GM18498 (cell line): ENCODE results near the gene SLC25A28.

Source experiments
- ATAC-seq: cut with Tn5 transposase; IDR thresholded peaks from one replicate; pipeline ENCODE4 v1.9.1; 2021; ENCODE audit warnings: mild to moderate bottlenecking, moderate library complexity; ENCODE audit not compliant: unreplicated experiment

Gene SLC25A28

DNA sequence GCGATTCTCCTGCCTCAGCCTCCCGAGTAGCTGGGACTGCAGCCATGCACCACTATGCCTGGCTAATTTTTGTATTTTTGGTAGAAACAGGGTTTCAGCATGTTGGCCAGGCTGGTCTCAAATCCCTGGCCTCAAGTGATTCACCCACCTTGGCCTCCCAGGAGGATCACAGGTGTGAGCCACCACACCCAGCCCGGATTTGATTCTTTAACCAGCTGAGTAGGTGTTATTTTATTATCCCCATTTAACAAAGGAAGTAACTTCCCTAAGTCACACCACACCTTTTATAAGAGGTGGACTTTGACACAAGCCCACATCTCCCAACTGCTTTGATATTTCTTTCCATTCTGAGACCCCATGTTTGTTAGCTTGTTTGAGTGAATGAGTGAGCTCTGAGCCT, 25.0 kb downstream of the SLC25A28 start:
- ATAC-seq = no peak

DNA sequence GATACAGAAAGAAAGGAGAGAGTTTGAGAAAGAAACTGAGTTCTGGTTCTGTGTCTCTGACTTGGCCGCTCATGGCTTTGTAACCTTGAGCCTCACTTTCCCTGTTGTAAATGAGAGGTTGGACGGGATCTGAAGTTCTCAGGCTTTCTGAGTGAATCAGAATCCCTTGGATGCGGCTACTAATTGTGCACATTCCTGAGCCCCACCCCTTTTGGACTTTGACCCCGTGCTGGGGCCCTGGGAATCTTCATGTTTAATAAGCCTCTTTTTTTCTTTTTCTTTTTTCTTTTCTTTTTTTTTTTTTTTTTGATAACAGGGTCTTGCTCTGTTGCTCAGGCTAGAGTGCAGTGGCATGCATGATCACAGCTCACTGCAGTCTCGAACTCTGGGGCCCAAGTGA, 26.9 kb downstream of the SLC25A28 start:
- no peak for ATAC-seq

DNA sequence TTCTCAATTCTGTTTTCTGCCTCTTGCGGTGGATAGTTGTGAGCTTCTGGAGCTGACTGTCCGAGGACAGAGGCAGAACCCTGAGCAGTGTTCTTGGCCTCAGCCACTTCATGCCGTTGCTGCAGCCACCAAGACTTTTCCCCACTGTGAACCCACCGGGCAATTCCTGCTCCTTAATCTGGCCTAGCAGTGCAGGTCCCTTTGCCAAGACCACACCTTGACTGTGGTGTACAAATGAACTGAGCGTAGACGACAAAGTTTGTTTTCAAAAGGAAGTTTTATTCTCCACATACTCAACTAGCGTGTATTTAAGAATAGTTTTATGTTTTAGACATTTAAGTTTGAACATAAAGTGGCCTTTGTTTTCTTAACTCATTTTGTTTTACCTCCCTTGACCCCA, 29.4 kb downstream of the SLC25A28 start:
- no peak for ATAC-seq

DNA sequence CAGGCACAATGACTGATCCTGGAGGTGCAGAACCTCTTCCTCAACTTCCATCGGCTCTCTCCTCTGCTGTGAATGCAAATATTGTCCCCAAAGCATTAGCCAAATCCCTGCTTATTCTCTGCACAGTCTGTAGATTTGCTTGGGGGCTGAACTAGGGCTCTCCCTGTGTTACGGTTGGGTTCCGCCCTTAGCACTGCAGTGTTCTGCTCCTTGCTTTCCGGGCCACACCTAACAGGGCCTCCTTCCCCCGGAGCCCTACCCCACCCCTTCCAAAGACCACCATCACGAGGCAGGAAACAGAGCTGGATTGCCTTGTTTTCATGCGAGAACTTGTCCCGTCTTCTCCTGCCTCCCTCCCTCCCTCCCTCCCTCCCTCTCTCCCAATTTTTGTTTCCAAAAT, 36.6 kb downstream of the SLC25A28 start:
- ATAC-seq = no peak

DNA sequence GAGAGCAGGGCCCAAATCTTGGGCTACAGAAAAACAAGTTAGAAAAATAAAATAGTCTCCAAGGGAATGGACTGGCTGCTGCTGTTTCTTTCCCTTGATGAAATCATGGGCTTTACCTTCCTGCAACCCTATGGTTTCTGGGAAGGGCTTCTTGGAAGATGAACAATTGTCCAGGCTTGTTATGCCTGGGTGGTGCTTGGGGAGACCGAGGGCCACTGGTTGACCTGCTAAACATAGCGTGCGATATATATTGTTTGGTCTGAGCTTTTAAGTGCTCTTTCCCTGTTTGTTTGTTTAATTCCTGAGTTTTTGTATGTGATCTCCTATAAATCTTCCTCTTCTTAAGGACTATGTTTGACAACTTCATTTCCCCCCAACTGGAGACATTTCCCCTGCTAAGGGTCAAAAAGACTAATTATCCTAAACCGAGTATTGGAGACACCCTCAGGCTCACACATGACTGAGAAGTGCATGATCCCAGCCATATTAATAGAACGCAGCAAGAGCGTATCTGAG, 37.9 kb downstream of the SLC25A28 start:
- ATAC-seq = no peak

DNA sequence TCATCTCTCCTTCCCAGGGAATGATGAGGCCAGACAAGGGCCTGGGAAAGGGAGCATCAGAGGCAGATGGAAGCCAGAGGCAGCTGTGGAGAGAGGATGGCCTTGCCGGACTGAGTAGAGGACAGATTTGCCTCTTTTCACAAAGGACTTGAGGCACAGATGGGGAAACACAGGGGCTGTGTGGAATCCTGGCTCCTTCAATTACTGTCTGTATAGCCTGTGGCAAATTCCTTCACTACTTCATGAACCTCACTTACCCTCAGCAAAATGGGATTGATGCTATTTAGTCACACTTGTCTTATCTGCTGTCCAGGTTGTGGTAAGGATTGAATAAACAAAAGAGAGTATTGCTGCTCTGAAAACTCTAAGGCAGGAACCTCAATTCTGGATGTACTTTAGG, 40.3 kb downstream of the SLC25A28 start:
- ATAC-seq = no peak

DNA sequence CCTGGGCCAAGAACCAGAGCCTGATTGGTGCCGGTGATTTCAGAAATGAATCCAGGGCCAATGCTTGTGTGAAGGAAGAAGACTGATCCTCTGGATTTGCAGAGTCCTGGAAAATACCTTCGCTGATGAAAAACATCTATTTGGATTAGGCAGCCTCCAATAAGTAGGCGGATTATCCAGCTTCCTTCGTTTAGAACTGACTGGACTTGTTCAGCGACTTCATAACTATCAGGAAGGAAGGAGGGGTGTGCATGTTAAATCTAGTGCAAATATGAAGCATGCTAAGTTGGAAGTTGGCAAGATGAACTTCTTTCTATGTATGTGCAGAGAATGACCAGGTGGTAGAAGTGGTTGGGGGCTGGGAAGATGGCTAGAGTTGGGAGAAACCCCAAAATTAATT, 46.4 kb downstream of the SLC25A28 start:
- ATAC-seq = no peak

DNA sequence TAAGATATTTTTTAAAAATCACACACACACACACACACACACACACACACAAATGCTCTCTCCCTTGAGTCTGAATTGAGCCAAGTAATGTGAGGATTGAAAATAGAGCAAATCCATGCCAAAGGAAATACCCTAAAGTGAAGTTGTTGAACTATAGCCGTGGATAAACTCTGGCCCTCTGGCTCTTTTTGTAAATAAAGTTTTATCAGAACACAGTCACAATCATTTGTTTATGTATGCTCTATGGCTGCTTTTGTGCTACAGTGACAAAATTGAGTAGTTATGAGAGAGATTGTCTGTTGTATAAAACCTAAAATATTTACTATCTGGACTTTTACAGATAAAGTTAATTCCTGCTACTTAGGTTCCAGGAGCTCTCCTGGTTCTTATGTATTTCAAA, 48.4 kb downstream of the SLC25A28 start:
- ATAC-seq = no peak

DNA sequence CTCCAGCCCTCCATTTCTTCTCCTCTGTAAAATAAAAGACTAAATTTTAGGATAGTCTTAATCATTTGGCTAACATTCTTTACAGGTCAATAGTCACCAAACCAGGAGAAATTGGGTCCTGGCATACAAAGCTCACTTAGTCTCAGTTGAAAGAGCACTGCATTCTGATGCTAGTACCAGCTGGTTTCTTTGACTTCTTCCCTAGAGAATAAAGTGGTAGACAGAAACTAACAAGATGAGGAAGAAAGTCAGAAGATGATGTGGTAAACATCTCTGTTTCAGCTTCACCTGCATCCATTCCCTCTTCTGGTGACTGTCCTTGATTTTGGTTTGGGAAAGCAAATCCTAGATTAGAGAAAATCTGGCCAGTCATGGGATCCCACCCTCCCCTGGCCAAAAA, 50.3 kb downstream of the SLC25A28 start:
- ATAC-seq = no peak

DNA sequence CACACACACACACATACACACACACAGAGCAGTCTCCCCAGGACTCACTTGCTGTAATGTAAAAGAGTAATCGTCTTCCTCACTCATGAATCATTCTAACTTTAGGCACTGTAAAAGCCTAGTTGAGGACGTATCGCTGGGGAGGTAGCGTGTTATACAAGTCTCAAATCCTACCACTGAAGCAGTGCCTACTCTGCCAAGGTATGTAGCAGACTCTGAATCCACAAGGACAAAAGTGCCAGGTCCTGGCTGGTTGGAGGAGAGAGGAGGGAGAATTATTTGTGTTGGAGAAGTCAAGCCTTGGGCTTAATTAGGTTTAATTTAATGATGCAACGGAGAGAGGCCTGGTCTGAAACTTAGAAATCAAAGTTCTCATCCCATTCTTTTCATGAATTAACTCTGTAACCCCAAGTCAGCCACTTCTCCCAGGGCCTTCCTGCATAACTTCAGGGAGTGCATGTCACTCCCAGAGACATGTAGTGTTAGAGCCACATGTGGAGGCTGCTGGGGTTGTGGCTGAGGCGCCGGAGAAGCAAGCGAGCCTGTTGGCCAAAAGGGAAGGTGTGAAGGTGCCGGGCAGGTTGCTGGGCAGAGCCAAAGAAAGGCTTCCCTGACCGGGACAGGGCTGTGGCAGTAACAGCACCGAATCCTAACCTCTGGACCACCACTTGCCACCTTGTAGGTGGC, 50.8 kb downstream of the SLC25A28 start:
- ATAC-seq = no peak

DNA sequence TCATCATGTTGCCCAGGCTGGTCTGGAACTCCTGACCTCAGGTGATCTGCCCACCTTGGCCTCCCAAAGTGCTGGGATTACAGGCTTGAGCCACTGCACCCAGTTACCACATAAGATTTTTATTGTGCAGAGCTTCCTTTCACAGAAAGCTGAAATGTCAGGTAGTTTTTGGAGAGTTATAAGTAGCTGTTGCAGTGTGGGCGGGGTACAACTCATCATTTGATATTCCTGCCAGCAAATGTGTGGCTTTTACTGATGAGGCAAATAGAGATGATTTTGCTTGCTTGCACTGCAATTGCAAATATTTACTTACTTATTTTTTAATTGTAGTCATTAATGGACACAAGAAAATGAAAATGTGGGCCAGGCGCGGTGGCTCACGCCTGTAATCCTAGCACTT, 55.1 kb downstream of the SLC25A28 start:
- no peak for ATAC-seq

DNA sequence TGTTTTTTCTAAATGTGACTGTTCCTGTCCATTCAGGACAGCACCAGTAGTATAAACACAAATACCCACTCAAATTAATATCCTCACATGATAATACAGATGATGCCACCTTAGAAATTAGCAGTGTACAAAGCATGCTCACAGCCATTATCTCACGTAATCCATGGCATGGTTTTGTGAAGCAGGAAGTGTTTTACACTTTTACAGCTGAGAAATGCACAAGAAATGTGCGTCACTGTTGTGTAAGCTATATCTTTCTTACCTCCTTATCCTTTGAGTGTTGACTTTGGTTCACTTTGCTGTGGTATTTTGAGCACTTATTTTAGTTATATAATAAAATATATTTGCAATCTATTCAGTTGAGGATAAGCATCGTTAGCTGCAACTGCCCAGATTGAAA, 55.9 kb downstream of the SLC25A28 start:
- ATAC-seq = no peak

DNA sequence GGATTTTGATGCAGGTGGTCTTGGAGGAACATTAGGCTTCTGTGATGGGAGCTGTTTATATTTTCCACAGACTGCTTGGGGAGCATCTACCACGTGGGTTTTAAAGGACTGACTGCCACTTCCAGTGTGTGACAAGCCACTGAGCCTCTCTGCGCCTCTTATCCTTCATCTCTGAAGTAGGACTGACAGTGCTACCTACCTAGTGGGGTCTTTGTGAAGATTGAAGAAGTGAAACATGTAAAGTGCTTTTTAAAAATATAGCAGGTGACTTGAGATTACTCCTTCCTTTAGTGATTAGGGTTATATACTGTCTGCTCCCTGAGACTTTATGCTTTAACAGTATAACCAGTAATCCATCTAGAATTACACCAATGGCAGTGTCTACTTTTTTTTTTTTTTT, 57.6 kb downstream of the SLC25A28 start:
- no peak for ATAC-seq
